SHP77 (cell line): ENCODE measurements around the gene SPRY1.
A peak's percentile ranks its signal among the peaks of the same experiment; 100 is the strongest.

ENCODE experiments used
- DNase-seq, 2 experiments: peaks; one replicate each; lab custom pipeline; 2025; lab: John Stamatoyannopoulos, UW

The SPRY1 gene

GRCh38 chr4:123409334-123409733 is 12.7 kb downstream of the SPRY1 start:
- no peak for DNase-seq

GRCh38 chr4:123411514-123411913 is 14.9 kb downstream of the SPRY1 start:
- DNase-seq, result no peak

GRCh38 chr4:123412091-123412505 is 15.5 kb downstream of the SPRY1 start:
- DNase-seq, result no peak

- peak in 1 of 2 experiments; percentile 20 for DNase-seq
Measured at GRCh38 chr4:123412700-123413512, 16.3 kb downstream of the SPRY1 start.

- no peak for DNase-seq
Measured at GRCh38 chr4:123415576-123415975, 19.0 kb downstream of the SPRY1 start.

GRCh38 chr4:123415977-123416376 is 19.4 kb downstream of the SPRY1 start:
- no peak for DNase-seq

- DNase-seq, result no peak
Measured at GRCh38 chr4:123417813-123418212, 21.2 kb downstream of the SPRY1 start.

GRCh38 chr4:123418351-123418931 is 21.8 kb downstream of the SPRY1 start:
- DNase-seq, result peak; percentile 31 to 51

- DNase-seq, result no peak
Measured at GRCh38 chr4:123419885-123420755, 23.5 kb downstream of the SPRY1 start.

GRCh38 chr4:123421227-123421936 is 24.8 kb downstream of the SPRY1 start:
- no peak for DNase-seq

GRCh38 chr4:123421937-123422781 is 25.6 kb downstream of the SPRY1 start:
- no peak for DNase-seq

- DNase-seq, result no peak
Measured at GRCh38 chr4:123423819-123424218, 27.2 kb downstream of the SPRY1 start.

GRCh38 chr4:123427951-123428350 is 31.4 kb downstream of the SPRY1 start:
- DNase-seq, result no peak

GRCh38 chr4:123430031-123430430 is 33.4 kb downstream of the SPRY1 start:
- DNase-seq, result no peak

GRCh38 chr4:123430501-123430900 is 33.9 kb downstream of the SPRY1 start:
- DNase-seq, result no peak

- no peak for DNase-seq
Measured at GRCh38 chr4:123433573-123433972, 37.0 kb downstream of the SPRY1 start.

- DNase-seq, result no peak
Measured at GRCh38 chr4:123433976-123434375, 37.4 kb downstream of the SPRY1 start.

GRCh38 chr4:123435246-123436113 is 38.9 kb downstream of the SPRY1 start:
- DNase-seq, result no peak

GRCh38 chr4:123438031-123438430 is 41.4 kb downstream of the SPRY1 start:
- no peak for DNase-seq
